ENCODE measurements around the gene ABCD2. TPM values are rescaled to one million over a fixed set of nuclear protein-coding genes. Genes with fewer than 3 reads are reported as not detected.

The ABCD2 gene
- total RNA-seq, 1 experiment from 2014 or later: not detected

DNA sequence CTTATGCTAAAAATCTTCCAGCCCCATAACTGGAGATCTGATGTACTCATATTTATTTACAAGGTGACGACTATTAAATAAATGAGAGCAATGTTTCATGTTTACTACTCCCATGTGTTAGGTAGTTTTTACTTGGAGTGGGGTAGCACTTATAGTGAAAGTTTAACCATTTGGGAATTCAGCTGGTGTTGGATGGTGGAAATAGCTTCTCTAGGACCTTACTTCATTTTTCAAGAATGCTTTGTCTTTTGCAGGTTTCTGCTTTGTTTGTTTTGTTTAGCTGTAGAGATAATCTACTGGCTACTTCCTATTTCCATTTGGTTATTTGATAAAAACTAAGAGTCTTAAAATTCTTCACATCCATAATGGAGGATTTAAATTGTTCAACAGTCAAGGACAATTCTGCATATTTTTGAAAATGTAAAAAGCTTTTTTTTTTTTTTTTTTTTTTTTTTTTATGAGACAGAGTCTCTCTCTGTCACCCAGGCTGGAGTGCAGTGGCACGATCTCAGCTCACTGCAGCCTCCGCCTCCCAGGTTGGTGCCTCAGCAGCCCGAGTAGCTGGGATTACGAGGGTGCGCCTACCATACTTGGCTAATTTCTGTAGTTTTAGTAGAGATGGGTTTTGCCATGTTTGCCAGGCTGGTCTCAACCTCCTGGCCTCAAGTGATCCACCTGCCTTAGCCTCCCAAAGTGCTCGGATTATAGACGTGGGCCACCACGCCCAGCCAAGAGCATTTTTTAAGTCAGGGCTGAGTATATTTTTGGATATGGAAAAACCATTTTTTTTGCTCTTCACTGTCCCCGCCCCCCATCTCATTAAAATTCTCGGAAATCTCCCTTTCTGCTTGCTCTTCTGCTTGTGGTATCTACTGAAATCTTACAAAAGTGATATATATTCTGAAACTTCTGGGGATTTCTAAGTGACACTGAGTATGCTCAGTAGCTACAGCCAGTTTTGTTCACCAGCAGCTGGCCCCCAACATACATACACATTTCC lies 1.4 kb upstream of the ABCD2 start:
- no peaks in the 10 kb centered on the region for H3K79me2 ChIP-seq (ENCODE audit: insufficient read depth, low read length)
- H3K4me2 ChIP-seq (ENCODE audit: low read length): peak overlapping the region; percentile 59
- peak overlapping the region; percentile 95 for H2AFZ ChIP-seq (ENCODE audit: low read depth, low read length, poor library complexity, severe bottlenecking)
- H3K27ac ChIP-seq (ENCODE audit: low read depth, low read length): no peak overlapping the region
- no peaks in the 10 kb centered on the region for H3K9me2 ChIP-seq (ENCODE audit: insufficient read depth)
- BruUV-seq (replicated peaks): no TSS peak
- ChIA-PET RAD21 (ENCODE audit: low non-redundant PET in 1 of 2, low total read pairs in 2 of 2, uncharacterized antibody in 2 of 2, unreplicated experiment in 2 of 2) (no interaction called here), CTCF (no interaction called here), POLR2A (no interaction called here)
- peaks cover 2 to 13% of the 10 kb centered on the region in 2 experiments; a peak in 2 of 4 replicates for H3K4me1 ChIP-seq (ENCODE audit: control insufficient read depth in 1 of 2, insufficient read depth in 2 of 2, low read length in 2 of 2)
- no peak for ATAC-seq
- TF ChIP-seq EZH2 (IDR thresholded peaks at IDR 0.05) (no peak), SIN3A (IDR thresholded peaks at IDR 0.05; ENCODE audit: low read depth) (no peak), CEBPB (IDR thresholded peaks at IDR 0.05; ENCODE audit: low read depth) (no peak), SRF (IDR thresholded peaks at IDR 0.05; ENCODE audit: low read depth) (no peak), POLR2AphosphoS5 (IDR thresholded peaks at IDR 0.05; ENCODE audit: low read depth, low read length) (no peak), ZNF274 (IDR thresholded peaks at IDR 0.05; ENCODE audit: low read depth, low read length) (no peak)
- no peaks in the 10 kb centered on the region for H3K27me3 ChIP-seq (ENCODE audit: insufficient read depth, low read length)
- DNase-seq (ENCODE audit: low read depth, low spot score): no peak
- intact Hi-C loops (cut with micrococcal nuclease): no loop called here
- no peak overlapping the region for H3K9ac ChIP-seq (ENCODE audit: low read length)
- peak overlapping the region; percentile 40 to 53 for H3K4me3 ChIP-seq (replicated peaks in 1 of 2; ENCODE audit: low read depth in 1 of 2, low read length in 2 of 2)
- H4K20me1 ChIP-seq (ENCODE audit: insufficient read depth): no peaks in the 10 kb centered on the region
- no peaks in the 10 kb centered on the region for H3K9me3 ChIP-seq (ENCODE audit: control insufficient read depth in 1 of 2, insufficient read depth in 1 of 2, low read depth in 1 of 2, low read length in 2 of 2)
- no peaks in the 10 kb centered on the region for H3K36me3 ChIP-seq (ENCODE audit: control insufficient read depth in 1 of 2, insufficient read depth in 2 of 2, low read length in 2 of 2)

DNA sequence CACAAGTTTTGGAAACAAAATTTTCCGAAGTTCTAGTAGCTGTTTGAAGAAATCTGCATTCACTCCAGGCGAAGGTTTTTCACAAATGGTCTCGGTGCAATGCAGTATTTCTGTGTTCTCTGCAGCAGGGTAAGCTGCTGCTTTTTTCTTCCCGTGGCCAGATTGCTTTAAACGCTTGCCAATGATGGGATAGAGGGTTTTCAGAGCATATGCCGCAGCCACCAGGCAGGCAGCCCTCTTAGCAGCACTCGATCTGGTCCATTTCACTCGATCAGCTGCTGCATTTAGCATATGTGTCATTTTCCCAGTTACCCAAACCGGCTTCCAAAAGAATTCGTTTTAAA lies 315 bp downstream of the ABCD2 start:
- Histone ChIP-seq H3K9ac (ENCODE audit: low read length) (no peak overlapping the region), H3K9me2 (ENCODE audit: insufficient read depth) (no peaks in the 10 kb centered on the region), H3K27me3 (ENCODE audit: insufficient read depth, low read length) (no peaks in the 10 kb centered on the region), H3K36me3 (ENCODE audit: control insufficient read depth in 1 of 2, insufficient read depth in 2 of 2, low read length in 2 of 2) (no peaks in the 10 kb centered on the region), H2AFZ (ENCODE audit: low read depth, low read length, poor library complexity, severe bottlenecking) (peak overlapping the region; percentile 95), H3K4me2 (ENCODE audit: low read length) (peak overlapping the region; percentile 59), H3K4me3 (replicated peaks in 1 of 2; ENCODE audit: low read depth in 1 of 2, low read length in 2 of 2) (peak overlapping the region in 1 of 2 experiments; percentile 53; a peak in 2 of 4 replicates), H3K27ac (ENCODE audit: low read depth, low read length) (no peak overlapping the region), H4K20me1 (ENCODE audit: insufficient read depth) (no peaks in the 10 kb centered on the region), H3K4me1 (ENCODE audit: control insufficient read depth in 1 of 2, insufficient read depth in 2 of 2, low read length in 2 of 2) (peaks cover 2 to 13% of the 10 kb centered on the region in 2 experiments; a peak in 2 of 4 replicates), H3K79me2 (ENCODE audit: insufficient read depth, low read length) (no peaks in the 10 kb centered on the region), H3K9me3 (ENCODE audit: control insufficient read depth in 1 of 2, insufficient read depth in 1 of 2, low read depth in 1 of 2, low read length in 2 of 2) (no peaks in the 10 kb centered on the region)
- no TSS peak for BruUV-seq (replicated peaks)
- intact Hi-C loops (cut with micrococcal nuclease): no loop called here
- DNase-seq (ENCODE audit: low read depth, low spot score): no peak
- TF ChIP-seq, protein P1, sequence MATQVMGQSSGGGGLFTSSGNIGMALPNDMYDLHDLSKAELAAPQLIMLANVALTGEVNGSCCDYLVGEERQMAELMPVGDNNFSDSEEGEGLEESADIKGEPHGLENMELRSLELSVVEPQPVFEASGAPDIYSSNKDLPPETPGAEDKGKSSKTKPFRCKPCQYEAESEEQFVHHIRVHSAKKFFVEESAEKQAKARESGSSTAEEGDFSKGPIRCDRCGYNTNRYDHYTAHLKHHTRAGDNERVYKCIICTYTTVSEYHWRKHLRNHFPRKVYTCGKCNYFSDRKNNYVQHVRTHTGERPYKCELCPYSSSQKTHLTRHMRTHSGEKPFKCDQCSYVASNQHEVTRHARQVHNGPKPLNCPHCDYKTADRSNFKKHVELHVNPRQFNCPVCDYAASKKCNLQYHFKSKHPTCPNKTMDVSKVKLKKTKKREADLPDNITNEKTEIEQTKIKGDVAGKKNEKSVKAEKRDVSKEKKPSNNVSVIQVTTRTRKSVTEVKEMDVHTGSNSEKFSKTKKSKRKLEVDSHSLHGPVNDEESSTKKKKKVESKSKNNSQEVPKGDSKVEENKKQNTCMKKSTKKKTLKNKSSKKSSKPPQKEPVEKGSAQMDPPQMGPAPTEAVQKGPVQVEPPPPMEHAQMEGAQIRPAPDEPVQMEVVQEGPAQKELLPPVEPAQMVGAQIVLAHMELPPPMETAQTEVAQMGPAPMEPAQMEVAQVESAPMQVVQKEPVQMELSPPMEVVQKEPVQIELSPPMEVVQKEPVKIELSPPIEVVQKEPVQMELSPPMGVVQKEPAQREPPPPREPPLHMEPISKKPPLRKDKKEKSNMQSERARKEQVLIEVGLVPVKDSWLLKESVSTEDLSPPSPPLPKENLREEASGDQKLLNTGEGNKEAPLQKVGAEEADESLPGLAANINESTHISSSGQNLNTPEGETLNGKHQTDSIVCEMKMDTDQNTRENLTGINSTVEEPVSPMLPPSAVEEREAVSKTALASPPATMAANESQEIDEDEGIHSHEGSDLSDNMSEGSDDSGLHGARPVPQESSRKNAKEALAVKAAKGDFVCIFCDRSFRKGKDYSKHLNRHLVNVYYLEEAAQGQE (IDR thresholded peaks at IDR 0.05; ENCODE audit: low read depth): no peak
- TF ChIP-seq, protein P2, sequence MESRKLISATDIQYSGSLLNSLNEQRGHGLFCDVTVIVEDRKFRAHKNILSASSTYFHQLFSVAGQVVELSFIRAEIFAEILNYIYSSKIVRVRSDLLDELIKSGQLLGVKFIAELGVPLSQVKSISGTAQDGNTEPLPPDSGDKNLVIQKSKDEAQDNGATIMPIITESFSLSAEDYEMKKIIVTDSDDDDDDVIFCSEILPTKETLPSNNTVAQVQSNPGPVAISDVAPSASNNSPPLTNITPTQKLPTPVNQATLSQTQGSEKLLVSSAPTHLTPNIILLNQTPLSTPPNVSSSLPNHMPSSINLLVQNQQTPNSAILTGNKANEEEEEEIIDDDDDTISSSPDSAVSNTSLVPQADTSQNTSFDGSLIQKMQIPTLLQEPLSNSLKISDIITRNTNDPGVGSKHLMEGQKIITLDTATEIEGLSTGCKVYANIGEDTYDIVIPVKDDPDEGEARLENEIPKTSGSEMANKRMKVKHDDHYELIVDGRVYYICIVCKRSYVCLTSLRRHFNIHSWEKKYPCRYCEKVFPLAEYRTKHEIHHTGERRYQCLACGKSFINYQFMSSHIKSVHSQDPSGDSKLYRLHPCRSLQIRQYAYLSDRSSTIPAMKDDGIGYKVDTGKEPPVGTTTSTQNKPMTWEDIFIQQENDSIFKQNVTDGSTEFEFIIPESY (IDR thresholded peaks at IDR 0.05; ENCODE audit: extremely low read depth, insufficient replicate concordance, low read length): no peak
- TF ChIP-seq ZNF274 (IDR thresholded peaks at IDR 0.05; ENCODE audit: low read depth, low read length): no peak
- no peak for TF ChIP-seq POLR2AphosphoS5 (IDR thresholded peaks at IDR 0.05; ENCODE audit: low read depth, low read length)
- no peak for TF ChIP-seq SIN3A (IDR thresholded peaks at IDR 0.05; ENCODE audit: low read depth)
- ChIA-PET RAD21 (ENCODE audit: low non-redundant PET in 1 of 2, low total read pairs in 2 of 2, uncharacterized antibody in 2 of 2, unreplicated experiment in 2 of 2) (no interaction called here), POLR2A (no interaction called here), CTCF (no interaction called here)
- peak; percentile 23; the same call in 1 of the 2 replicates for ATAC-seq
